Lower leg skin (tissue), 4 donors: Measurements from ENCODE around the gene GBE1. TPM values are rescaled to one million over a fixed set of nuclear protein-coding genes. Genes with fewer than 3 reads are reported as not detected.

Experiments
- DNase-seq, 2 donors: peaks; one replicate each; pipeline ENCODE4 v3.0.0-alpha.2; 2019; ENCODE audit warnings: low spot score in 2 of 2
- H3K4me3 ChIP-seq: fragments of 200-600 bp; sonication (generic); 2 replicates; pipeline ENCODE4 v1.5.1; 2017; ENCODE audit warnings: mild to moderate bottlenecking, low read depth; ENCODE audit not compliant: poor library complexity, severe bottlenecking
- CTCF ChIP-seq, 3 donors: fragments of 450-650 bp; IDR thresholded peaks; one replicate each; pipeline ENCODE4 v1.5.1; 2016; ENCODE audit warnings: antibody characterized with exemption in 3 of 3, mild to moderate bottlenecking in 3 of 3, moderate library complexity in 2 of 3
- POLR2A ChIP-seq, 2 donors: fragments of 450-650 bp; IDR thresholded peaks; one replicate each; pipeline ENCODE4 v1.6.1; 2016 to 2017; ENCODE audit warnings: antibody characterized with exemption in 2 of 2, mild to moderate bottlenecking in 1 of 2, moderate library complexity in 1 of 2
- WGBS, 2 donors: methylation state at CpG; one replicate each; pipeline ENCODE4 v1.1.5; 2018; 5-methylcytosine and 5-hydroxymethylcytosine counted together
- intact Hi-C: fragments of 100-400 bp; cut with DNase I; formaldehyde crosslinking; loops from one replicate; pipeline ENCODE4 v1.15.0; 2023; ENCODE audit warnings: low total_unique reads
- total RNA-seq, 4 donors: library from RNA; depleted of rRNA; stranded (reverse); fragments of >200 nt; gene quantifications; one replicate each; pipeline ENCODE4 v1.1.0, GENCODE V29; 2016

GBE1 gene
- total RNA-seq, 4 donors from 2014 or later: 13.5 to 21.7 (median 15.8) TPM

- no peak for DNase-seq
- WGBS, 2 donors: 93 to 95% methylated on average over 1 of the region's 1 CpG
- no peak overlapping the region for H3K4me3 ChIP-seq
- intact Hi-C loops: no loop called here
- TF ChIP-seq CTCF (IDR thresholded peaks at IDR 0.05) (no peak), POLR2A (IDR thresholded peaks at IDR 0.05) (no peak)
Measured at GRCh38 chr3:81540787-81541186, 220.7 kb downstream of the GBE1 start.

GRCh38 chr3:81531846-81532245, 229.6 kb downstream of the GBE1 start:
- WGBS, 2 donors: 61 to 94% methylated on average over 1 of the region's 1 CpG
- no peak for DNase-seq
- no peak for TF ChIP-seq CTCF (IDR thresholded peaks at IDR 0.05)
- TF ChIP-seq POLR2A (IDR thresholded peaks at IDR 0.05): no peak
- no peak overlapping the region for H3K4me3 ChIP-seq
- intact Hi-C loops: no loop called here

GRCh38 chr3:81531263-81531662, 230.2 kb downstream of the GBE1 start:
- 27 to 39% methylated on average over 2 of the region's 2 CpGs for WGBS, 2 donors

GRCh38 chr3:81530180-81530939, 231.1 kb downstream of the GBE1 start:
- no peak for TF ChIP-seq POLR2A (IDR thresholded peaks at IDR 0.05)
- TF ChIP-seq CTCF (IDR thresholded peaks at IDR 0.05): no peak
- WGBS, 2 donors: 87 to 89% methylated on average over 4 of the region's 4 CpGs
- intact Hi-C loops: no loop called here
- no peak overlapping the region for H3K4me3 ChIP-seq
- DNase-seq: no peak

More at GRCh38 chr3:81531263-81531662, 230.2 kb downstream of the GBE1 start:
- intact Hi-C loops: no loop called here
- no peak overlapping the region for H3K4me3 ChIP-seq
- DNase-seq: peak in 1 of 2 donors; percentile 18
- no peak for TF ChIP-seq CTCF (IDR thresholded peaks at IDR 0.05)
- no peak for TF ChIP-seq POLR2A (IDR thresholded peaks at IDR 0.05)

GRCh38 chr3:81521855-81522254, 239.6 kb downstream of the GBE1 start:
- no peak for DNase-seq
- intact Hi-C loops: no loop called here
- TF ChIP-seq CTCF (IDR thresholded peaks at IDR 0.05) (no peak), POLR2A (IDR thresholded peaks at IDR 0.05) (no peak)
- 62 to 82% methylated on average over 2 of the region's 2 CpGs for WGBS, 2 donors
- no peak overlapping the region for H3K4me3 ChIP-seq

GRCh38 chr3:81518945-81519344, 242.5 kb downstream of the GBE1 start:
- TF ChIP-seq CTCF (IDR thresholded peaks at IDR 0.05) (no peak), POLR2A (IDR thresholded peaks at IDR 0.05) (no peak)
- intact Hi-C loops: no loop called here
- DNase-seq: no peak
- H3K4me3 ChIP-seq: no peak overlapping the region
